Neural progenitor cell (in vitro differentiated cells): ENCODE data around the gene MDH1B. TPM values are rescaled to one million over a fixed set of nuclear protein-coding genes. Genes with fewer than 3 reads are reported as not detected.

Experiments
- DNase-seq: peaks from one replicate; pipeline ENCODE4 v3.0.0-alpha.2; 2016; ENCODE audit warnings: low spot score
- H2AFZ ChIP-seq: fragments of 200-600 bp; sonication (generic); replicated peaks from 2 replicates; pipeline ENCODE4 v1.6.1; 2016; ENCODE audit warnings: antibody characterized with exemption
- H3F3A ChIP-seq: fragments of 200-600 bp; sonication (generic); 2 replicates; pipeline ENCODE4 v1.6.1; 2016; ENCODE audit warnings: antibody characterized with exemption, low read depth
- H3K27ac ChIP-seq: fragments of 200-600 bp; sonication (generic); 2 replicates; pipeline ENCODE4 v1.5.1; 2016; ENCODE audit warnings: mild to moderate bottlenecking
- H3K27me3 ChIP-seq: fragments of 200-600 bp; sonication (generic); 2 replicates; pipeline ENCODE4 v1.6.1; 2016; ENCODE audit warnings: mild to moderate bottlenecking, moderate library complexity
- H3K36me3 ChIP-seq: fragments of 200-600 bp; sonication (generic); 2 replicates; pipeline ENCODE4 v1.5.1; 2016
- H3K4me1 ChIP-seq: fragments of 200-600 bp; sonication (generic); 2 replicates; pipeline ENCODE4 v1.6.1; 2016; ENCODE audit warnings: mixed run types
- H3K4me2 ChIP-seq: fragments of 200-600 bp; sonication (generic); 2 replicates; pipeline ENCODE4 v1.6.1; 2016
- H3K4me3 ChIP-seq: fragments of 200-600 bp; sonication (generic); 2 replicates; pipeline ENCODE4 v1.5.1; 2016
- H3K79me2 ChIP-seq: fragments of 200-600 bp; sonication (generic); 2 replicates; pipeline ENCODE4 v1.6.1; 2016; ENCODE audit warnings: low read depth
- H3K9ac ChIP-seq: fragments of 200-600 bp; sonication (generic); 2 replicates; pipeline ENCODE4 v1.6.1; 2016
- H3K9me3 ChIP-seq: fragments of 200-600 bp; sonication (generic); 2 replicates; pipeline ENCODE4 v1.5.1; 2016; ENCODE audit warnings: low read depth
- H4K20me1 ChIP-seq: fragments of 200-600 bp; sonication (generic); 2 replicates; pipeline ENCODE4 v1.6.1; 2016; ENCODE audit warnings: low read depth
- H3K27ac Mint-ChIP-seq: 3 replicates; pipeline ENCODE4 v1.8.0; 2021; ENCODE audit warnings: mixed read lengths
- H3K27me3 Mint-ChIP-seq: 2 replicates; pipeline ENCODE4 v1.8.0; 2022; ENCODE audit warnings: low read depth, mild to moderate bottlenecking, inconsistent platforms, moderate library complexity, mixed read lengths; ENCODE audit not compliant: insufficient read depth
- H3K36me3 Mint-ChIP-seq: 3 replicates; pipeline ENCODE4 v1.8.0; 2021; ENCODE audit warnings: mixed read lengths
- H3K4me1 Mint-ChIP-seq: 3 replicates; pipeline ENCODE4 v1.8.0; 2021; ENCODE audit warnings: mixed read lengths
- H3K4me3 Mint-ChIP-seq: 3 replicates; pipeline ENCODE4 v1.8.0; 2021; ENCODE audit warnings: mild to moderate bottlenecking, moderate library complexity, mixed read lengths
- H3K9me3 Mint-ChIP-seq: 3 replicates; pipeline ENCODE4 v1.8.0; 2020; ENCODE audit warnings: mixed read lengths
- EZH2 ChIP-seq: fragments of 200-600 bp; sonication (generic); IDR thresholded peaks from 2 replicates; pipeline ENCODE4 v1.6.1; 2017; ENCODE audit warnings: antibody characterized with exemption, mild to moderate bottlenecking, moderate library complexity
- EZH2phosphoT487 ChIP-seq: fragments of 200-600 bp; sonication (generic); IDR thresholded peaks from 2 replicates; pipeline ENCODE4 v1.6.1; 2017; ENCODE audit warnings: antibody characterized with exemption
- total RNA-seq: library from RNA; depleted of rRNA; stranded (reverse); fragments of >200 nt; gene quantifications from 2 replicates; pipeline ENCODE4 v1.2.3, GENCODE V29; 2015; ENCODE audit warnings: low replicate concordance
- TF ChIP-seq, protein P1 (sequence below): fragments of 200-600 bp; sonication (generic); IDR thresholded peaks from 2 replicates; pipeline ENCODE4 v1.5.1; 2017; ENCODE audit warnings: antibody characterized with exemption, mild to moderate bottlenecking

MDH1B gene
- total RNA-seq, 1 donor from 2014 or later, result 3.9 TPM

DNA sequence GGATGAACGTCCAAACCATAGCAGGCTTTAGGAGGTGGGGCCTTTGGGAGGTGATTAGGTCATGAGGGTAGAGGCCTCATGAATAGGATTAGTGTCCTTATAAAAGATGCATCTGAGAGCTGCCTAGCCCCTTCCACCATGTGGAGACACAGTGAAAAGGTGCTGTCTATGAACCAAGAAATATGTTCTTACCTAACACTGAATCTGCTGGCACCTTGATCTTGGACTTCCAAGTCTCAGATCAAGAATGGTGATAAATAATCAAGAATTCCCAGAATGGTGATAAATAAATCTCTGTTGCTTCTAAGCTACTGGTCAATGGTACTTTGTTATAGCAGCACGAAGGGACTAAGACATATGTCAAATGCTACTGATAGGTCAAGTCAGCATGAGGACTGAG, 31.8 kb downstream of the MDH1B start:
- Mint-ChIP-seq H3K27ac (no peak overlapping the region), H3K27me3 (peaks cover 2% of the 10 kb centered on the region), H3K9me3 (peaks cover 3% of the 10 kb centered on the region), H3K4me1 (no peaks in the 10 kb centered on the region), H3K36me3 (no peaks in the 10 kb centered on the region), H3K4me3 (no peak overlapping the region)
- H3K4me2 ChIP-seq, result no peak overlapping the region
- TF ChIP-seq EZH2, result no peak
- no peak for TF ChIP-seq EZH2phosphoT487
- TF ChIP-seq, protein P1, sequence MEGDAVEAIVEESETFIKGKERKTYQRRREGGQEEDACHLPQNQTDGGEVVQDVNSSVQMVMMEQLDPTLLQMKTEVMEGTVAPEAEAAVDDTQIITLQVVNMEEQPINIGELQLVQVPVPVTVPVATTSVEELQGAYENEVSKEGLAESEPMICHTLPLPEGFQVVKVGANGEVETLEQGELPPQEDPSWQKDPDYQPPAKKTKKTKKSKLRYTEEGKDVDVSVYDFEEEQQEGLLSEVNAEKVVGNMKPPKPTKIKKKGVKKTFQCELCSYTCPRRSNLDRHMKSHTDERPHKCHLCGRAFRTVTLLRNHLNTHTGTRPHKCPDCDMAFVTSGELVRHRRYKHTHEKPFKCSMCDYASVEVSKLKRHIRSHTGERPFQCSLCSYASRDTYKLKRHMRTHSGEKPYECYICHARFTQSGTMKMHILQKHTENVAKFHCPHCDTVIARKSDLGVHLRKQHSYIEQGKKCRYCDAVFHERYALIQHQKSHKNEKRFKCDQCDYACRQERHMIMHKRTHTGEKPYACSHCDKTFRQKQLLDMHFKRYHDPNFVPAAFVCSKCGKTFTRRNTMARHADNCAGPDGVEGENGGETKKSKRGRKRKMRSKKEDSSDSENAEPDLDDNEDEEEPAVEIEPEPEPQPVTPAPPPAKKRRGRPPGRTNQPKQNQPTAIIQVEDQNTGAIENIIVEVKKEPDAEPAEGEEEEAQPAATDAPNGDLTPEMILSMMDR, result no peak
- H3K4me3 ChIP-seq, result no peak overlapping the region
- no peaks in the 10 kb centered on the region for H3K4me1 ChIP-seq
- H3K9me3 ChIP-seq, result no peaks in the 10 kb centered on the region
- no peaks in the 10 kb centered on the region for H3K36me3 ChIP-seq
- H3K27ac ChIP-seq, result no peak overlapping the region
- no peak overlapping the region for H2AFZ ChIP-seq
- H3K9ac ChIP-seq, result no peak overlapping the region
- H4K20me1 ChIP-seq, result no peaks in the 10 kb centered on the region
- no peak for DNase-seq
- no peaks in the 10 kb centered on the region for H3K27me3 ChIP-seq
- H3K79me2 ChIP-seq, result no peaks in the 10 kb centered on the region
- H3F3A ChIP-seq, result no peaks in the 10 kb centered on the region

DNA sequence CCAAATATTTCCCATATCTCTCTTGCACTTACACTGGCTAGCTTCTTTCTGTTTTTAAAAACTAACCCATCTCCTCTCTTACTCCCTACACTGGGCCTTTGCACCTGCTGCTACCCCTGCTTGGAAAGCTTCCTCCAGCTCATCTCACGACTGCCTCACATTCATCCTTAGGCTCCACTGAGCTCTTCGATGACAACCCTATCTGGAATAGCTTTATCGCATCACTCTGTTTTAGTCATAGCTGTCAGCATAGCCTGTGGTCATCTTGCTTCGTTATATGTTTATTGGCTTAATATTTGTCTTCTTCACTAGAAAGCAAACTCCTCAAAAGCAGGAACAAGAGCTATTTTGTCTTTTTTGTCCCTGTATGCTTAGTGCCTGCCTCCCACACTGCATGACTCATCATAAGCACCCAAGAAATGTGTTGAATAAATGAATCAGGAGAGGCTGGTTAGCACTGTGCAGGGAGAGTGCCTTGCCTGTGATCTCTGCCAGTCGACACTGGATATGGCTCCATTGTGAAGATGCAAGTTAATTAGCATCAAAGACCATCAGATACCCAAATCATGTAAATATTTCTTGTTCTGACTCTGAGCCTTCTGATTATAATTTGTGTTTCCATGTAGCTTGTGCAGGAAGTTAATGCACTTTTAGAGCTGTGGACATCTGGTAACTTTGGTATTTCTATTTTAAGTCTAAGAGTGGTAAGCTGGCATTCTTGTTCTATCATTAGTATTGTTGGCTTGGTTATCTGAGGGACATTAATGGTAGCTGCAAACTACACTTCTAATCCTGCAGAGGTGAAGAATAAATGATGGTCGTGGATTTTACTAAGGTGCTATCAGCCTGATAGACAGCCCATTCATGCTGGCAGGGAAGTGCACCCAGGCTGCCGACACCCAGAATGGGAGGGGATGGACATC, 36.6 kb downstream of the MDH1B start:
- no peaks in the 10 kb centered on the region for H3K27me3 Mint-ChIP-seq
- Histone ChIP-seq H3K27ac (no peak overlapping the region), H4K20me1 (no peaks in the 10 kb centered on the region), H3K27me3 (no peaks in the 10 kb centered on the region), H3F3A (no peaks in the 10 kb centered on the region), H3K4me1 (no peaks in the 10 kb centered on the region), H3K4me3 (no peak overlapping the region), H3K9me3 (no peaks in the 10 kb centered on the region), H3K79me2 (no peaks in the 10 kb centered on the region), H3K4me2 (no peak overlapping the region), H3K36me3 (no peaks in the 10 kb centered on the region), H3K9ac (no peak overlapping the region), H2AFZ (no peak overlapping the region)
- H3K4me1 Mint-ChIP-seq, result no peaks in the 10 kb centered on the region
- no peaks in the 10 kb centered on the region for H3K36me3 Mint-ChIP-seq
- H3K27ac Mint-ChIP-seq, result no peak overlapping the region
- TF ChIP-seq, protein P1, result no peak
- TF ChIP-seq EZH2phosphoT487 (no peak), EZH2 (no peak)
- peaks cover 3% of the 10 kb centered on the region for H3K9me3 Mint-ChIP-seq
- DNase-seq, result no peak
- H3K4me3 Mint-ChIP-seq, result no peak overlapping the region

DNA sequence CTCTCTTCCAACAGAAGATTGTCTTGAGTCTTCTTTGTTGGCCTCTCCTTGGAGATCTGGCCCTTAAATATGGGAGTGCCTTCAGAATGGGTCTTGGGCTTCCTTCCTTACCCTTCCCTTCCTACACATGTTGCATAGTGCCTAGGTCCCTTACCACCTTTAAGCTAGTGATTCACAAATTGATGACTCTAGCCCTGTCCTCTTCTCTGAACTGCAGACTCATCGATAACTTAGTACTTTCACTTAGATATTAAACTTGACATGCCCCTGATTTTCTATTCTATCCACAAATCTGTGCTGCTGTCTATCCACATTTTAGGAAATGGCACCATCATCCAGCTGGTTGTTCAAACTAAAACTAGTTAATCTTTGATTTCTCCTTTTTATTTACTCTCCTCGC, 37.8 kb downstream of the MDH1B start:
- Mint-ChIP-seq H3K9me3 (peaks cover 3% of the 10 kb centered on the region), H3K4me1 (no peaks in the 10 kb centered on the region), H3K36me3 (no peaks in the 10 kb centered on the region), H3K4me3 (no peak overlapping the region), H3K27ac (no peak overlapping the region), H3K27me3 (no peaks in the 10 kb centered on the region)
- no peak for DNase-seq
- Histone ChIP-seq H3K27ac (no peak overlapping the region), H3K79me2 (no peaks in the 10 kb centered on the region), H3K4me3 (no peak overlapping the region), H3K4me2 (no peak overlapping the region), H3K4me1 (no peaks in the 10 kb centered on the region), H3K27me3 (no peaks in the 10 kb centered on the region), H4K20me1 (no peaks in the 10 kb centered on the region), H3K36me3 (no peaks in the 10 kb centered on the region), H3F3A (no peaks in the 10 kb centered on the region), H3K9ac (no peak overlapping the region), H2AFZ (no peak overlapping the region), H3K9me3 (no peaks in the 10 kb centered on the region)
- no peak for TF ChIP-seq EZH2
- TF ChIP-seq EZH2phosphoT487, result no peak
- TF ChIP-seq, protein P1, result no peak
